WTC11 (cell line): ENCODE data around the gene KIF13A. TPM values are rescaled to one million over a fixed set of nuclear protein-coding genes. Genes with fewer than 3 reads are reported as not detected.

Source experiments
- ATAC-seq: fragments of 200-7000 bp; cut with Tn5 transposase; 2 replicates; pipeline ENCODE4 v1.10.0; 2021; ENCODE audit warnings: mild to moderate bottlenecking, moderate library complexity
- CTCF ChIA-PET: fragments of 300-600 bp; sonication (Branson Sonifier 250); formaldehyde crosslinking; loops from one replicate; lab custom pipeline; 2021; ENCODE audit warnings: antibody characterized with exemption; lab: Charles Lee
- POLR2A ChIA-PET: fragments of 350-600 bp; sonication (Branson Sonifier 250); formaldehyde crosslinking; loops from one replicate; lab custom pipeline; 2021; ENCODE audit warnings: antibody characterized with exemption; lab: Charles Lee
- DNase-seq: peaks from one replicate; pipeline ENCODE4 v3.0.0; 2021; ENCODE audit warnings: low spot score
- H3K27ac Mint-ChIP-seq: 2 replicates; pipeline ENCODE4 v1.8.0; 2021; ENCODE audit warnings: mixed read lengths
- H3K27me3 Mint-ChIP-seq: 2 replicates; pipeline ENCODE4 v1.8.0; 2021; ENCODE audit warnings: low read depth, mild to moderate bottlenecking, moderate library complexity, mixed read lengths
- H3K36me3 Mint-ChIP-seq: 2 replicates; pipeline ENCODE4 v1.8.0; 2021; ENCODE audit warnings: mixed read lengths
- H3K4me1 Mint-ChIP-seq: 2 replicates; pipeline ENCODE4 v1.8.0; 2022; ENCODE audit warnings: mixed read lengths
- H3K4me3 Mint-ChIP-seq: 2 replicates; pipeline ENCODE4 v1.8.0; 2021; ENCODE audit warnings: mild to moderate bottlenecking, moderate library complexity, mixed read lengths
- H3K9me3 Mint-ChIP-seq: 2 replicates; pipeline ENCODE4 v1.8.0; 2021; ENCODE audit warnings: mixed read lengths
- ATF1 ChIP-seq: sonication (generic); formaldehyde crosslinking; IDR thresholded peaks from 2 replicates; pipeline ENCODE4 v1.8.1; 2023; ENCODE audit warnings: mild to moderate bottlenecking, moderate library complexity, missing genetic modification reagents
- ATF6 ChIP-seq: sonication (generic); formaldehyde crosslinking; IDR thresholded peaks from 2 replicates; pipeline ENCODE4 v1.8.1; 2023; ENCODE audit warnings: mild to moderate bottlenecking, missing genetic modification reagents
- FOXK1 ChIP-seq: sonication (generic); formaldehyde crosslinking; IDR thresholded peaks from 2 replicates; pipeline ENCODE4 v1.8.0; 2022; ENCODE audit warnings: mild to moderate bottlenecking, moderate library complexity, missing genetic modification reagents
- IRF1 ChIP-seq: sonication (generic); formaldehyde crosslinking; IDR thresholded peaks from 2 replicates; pipeline ENCODE4 v1.8.0; 2023; ENCODE audit warnings: missing genetic modification reagents
- NFE2L1 ChIP-seq: sonication (generic); formaldehyde crosslinking; IDR thresholded peaks from 2 replicates; pipeline ENCODE4 v1.8.1; 2023; ENCODE audit warnings: missing genetic modification reagents
- PRDM15 ChIP-seq: sonication (generic); formaldehyde crosslinking; IDR thresholded peaks from 2 replicates; pipeline ENCODE4 v1.8.0; 2022; ENCODE audit warnings: missing genetic modification reagents
- PRRX2 ChIP-seq: fragments of 250-450 bp; sonication (Bioruptor Pico); IDR thresholded peaks from 2 replicates; pipeline ENCODE4 v1.8.0; 2021; ENCODE audit warnings: mild to moderate bottlenecking
- TEAD4 ChIP-seq: sonication (generic); formaldehyde crosslinking; IDR thresholded peaks from 2 replicates; pipeline ENCODE4 v1.8.0; 2022; ENCODE audit warnings: mild to moderate bottlenecking, missing genetic modification reagents
- ZNF263 ChIP-seq: sonication (generic); formaldehyde crosslinking; IDR thresholded peaks from 2 replicates; pipeline ENCODE4 v1.8.1; 2022; ENCODE audit warnings: low read depth, mild to moderate bottlenecking, moderate library complexity, missing genetic modification reagents
- ZNF416 ChIP-seq: fragments of 250-450 bp; sonication (Bioruptor Pico); IDR thresholded peaks from 2 replicates; pipeline ENCODE4 v1.9.0; 2021; ENCODE audit warnings: mild to moderate bottlenecking, inconsistent platforms
- ZNF423 ChIP-seq: fragments of 250-450 bp; sonication (Bioruptor Pico); IDR thresholded peaks from 2 replicates; pipeline ENCODE4 v2.1.2; 2022; ENCODE audit warnings: mild to moderate bottlenecking, moderate library complexity
- total RNA-seq: library from RNA; stranded (reverse); gene quantifications from 3 replicates; pipeline ENCODE4 v1.2.3, GENCODE V29; 2021
- TF ChIP-seq, protein P1 (sequence below): sonication (generic); formaldehyde crosslinking; IDR thresholded peaks from 2 replicates; pipeline ENCODE4 v1.8.0; 2022; ENCODE audit warnings: mild to moderate bottlenecking, missing genetic modification reagents
- TF ChIP-seq, protein P2 (sequence below): sonication (generic); formaldehyde crosslinking; IDR thresholded peaks from 2 replicates; pipeline ENCODE4 v1.8.0; 2022; ENCODE audit warnings: mild to moderate bottlenecking, missing genetic modification reagents

The KIF13A gene
- total RNA-seq, 1 experiment from 2014 or later = 32.7 TPM

DNA sequence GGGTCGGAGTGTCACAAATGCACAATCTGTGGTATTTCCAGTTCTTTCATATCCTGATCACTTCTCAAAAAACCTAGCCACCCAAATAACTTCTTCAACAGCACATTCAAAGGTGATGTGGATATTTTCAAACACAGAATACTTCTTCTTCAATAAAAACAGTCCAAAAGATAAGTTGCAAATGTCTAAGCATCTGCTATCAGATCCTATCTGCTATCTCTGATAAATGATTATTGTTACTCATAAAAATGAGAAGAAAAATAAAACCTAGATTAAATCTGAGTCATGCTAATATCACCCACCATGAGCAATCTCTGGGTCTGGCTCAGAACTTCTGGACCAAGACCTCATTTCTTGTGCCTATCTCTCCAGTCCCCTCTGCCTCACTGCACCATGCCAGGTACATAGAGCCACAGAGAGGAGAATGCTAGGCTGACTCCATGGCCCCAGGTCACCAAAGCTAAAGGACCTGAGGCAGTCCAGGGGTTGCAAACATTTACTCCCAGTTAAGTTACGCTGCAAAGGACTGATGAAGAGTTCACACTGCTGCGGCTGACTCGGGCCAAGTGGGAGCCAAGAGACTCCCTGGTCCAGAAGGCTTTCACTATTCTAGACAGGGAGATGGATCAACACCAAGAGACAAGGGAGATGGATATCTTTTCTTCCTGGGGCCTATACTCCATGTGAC lies 101.4 kb downstream of the KIF13A start (continued):
- TF ChIP-seq, protein P1, sequence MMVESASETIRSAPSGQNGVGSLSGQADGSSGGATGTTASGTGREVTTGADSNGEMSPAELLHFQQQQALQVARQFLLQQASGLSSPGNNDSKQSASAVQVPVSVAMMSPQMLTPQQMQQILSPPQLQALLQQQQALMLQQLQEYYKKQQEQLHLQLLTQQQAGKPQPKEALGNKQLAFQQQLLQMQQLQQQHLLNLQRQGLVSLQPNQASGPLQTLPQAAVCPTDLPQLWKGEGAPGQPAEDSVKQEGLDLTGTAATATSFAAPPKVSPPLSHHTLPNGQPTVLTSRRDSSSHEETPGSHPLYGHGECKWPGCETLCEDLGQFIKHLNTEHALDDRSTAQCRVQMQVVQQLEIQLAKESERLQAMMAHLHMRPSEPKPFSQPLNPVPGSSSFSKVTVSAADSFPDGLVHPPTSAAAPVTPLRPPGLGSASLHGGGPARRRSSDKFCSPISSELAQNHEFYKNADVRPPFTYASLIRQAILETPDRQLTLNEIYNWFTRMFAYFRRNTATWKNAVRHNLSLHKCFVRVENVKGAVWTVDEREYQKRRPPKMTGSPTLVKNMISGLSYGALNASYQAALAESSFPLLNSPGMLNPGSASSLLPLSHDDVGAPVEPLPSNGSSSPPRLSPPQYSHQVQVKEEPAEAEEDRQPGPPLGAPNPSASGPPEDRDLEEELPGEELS (CRISPR knock-in tag) = no peak
- TF ChIP-seq TEAD4 (CRISPR knock-in tag) (no peak), PRDM15 (CRISPR knock-in tag) (no peak), FOXK1 (no peak), ZNF416 (CRISPR knock-in tag) (no peak), ZNF423 (CRISPR knock-in tag) (no peak), IRF1 (no peak), ZNF263 (CRISPR knock-in tag) (no peak), ATF1 (CRISPR knock-in tag) (no peak)
- TF ChIP-seq, protein P2, sequence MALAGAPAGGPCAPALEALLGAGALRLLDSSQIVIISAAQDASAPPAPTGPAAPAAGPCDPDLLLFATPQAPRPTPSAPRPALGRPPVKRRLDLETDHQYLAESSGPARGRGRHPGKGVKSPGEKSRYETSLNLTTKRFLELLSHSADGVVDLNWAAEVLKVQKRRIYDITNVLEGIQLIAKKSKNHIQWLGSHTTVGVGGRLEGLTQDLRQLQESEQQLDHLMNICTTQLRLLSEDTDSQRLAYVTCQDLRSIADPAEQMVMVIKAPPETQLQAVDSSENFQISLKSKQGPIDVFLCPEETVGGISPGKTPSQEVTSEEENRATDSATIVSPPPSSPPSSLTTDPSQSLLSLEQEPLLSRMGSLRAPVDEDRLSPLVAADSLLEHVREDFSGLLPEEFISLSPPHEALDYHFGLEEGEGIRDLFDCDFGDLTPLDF = no peak

DNA sequence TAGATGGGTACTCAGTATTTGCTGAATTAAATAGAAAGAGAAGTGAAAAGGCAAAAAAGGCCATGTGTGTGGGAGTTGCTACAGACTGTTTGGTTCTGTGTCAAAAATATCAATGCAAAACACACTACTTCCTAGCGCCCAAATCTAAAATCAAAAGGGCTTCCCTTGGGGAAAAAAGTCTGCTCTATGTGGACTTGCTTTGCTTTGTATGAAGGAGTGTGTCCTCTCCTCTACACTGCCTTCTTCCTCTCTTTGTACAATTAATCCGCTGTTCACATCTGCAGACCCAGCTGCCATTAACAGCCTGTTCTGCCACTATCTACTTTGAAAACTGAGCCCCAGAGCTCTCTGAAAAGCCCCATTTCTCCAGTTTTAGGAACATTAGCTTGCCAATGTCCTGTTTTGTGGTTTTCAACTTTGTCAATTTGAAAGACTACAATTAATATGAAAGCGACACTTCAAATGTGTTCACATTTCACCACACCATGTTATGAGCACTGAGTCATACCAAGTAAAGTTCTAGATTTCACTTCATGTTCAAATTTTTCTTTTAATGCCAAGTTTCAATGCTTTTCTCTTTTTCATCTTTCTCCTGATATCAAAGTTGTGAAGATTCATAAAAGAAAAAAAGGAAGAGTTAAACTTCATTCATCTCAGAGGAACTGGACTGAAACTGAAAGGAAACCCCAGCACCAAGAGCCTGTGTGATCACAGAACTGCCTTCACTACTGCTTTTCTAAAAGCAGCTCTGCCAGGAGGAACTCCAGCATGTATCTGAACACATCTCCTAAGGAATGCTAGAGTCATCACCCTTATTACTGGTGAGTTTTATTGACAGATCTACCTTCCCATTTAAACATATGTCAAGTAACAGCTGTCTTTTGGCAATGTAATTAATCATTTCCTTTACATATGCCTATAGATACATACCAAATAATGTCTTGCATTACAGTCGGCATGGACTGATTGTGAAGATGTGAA lies 102.6 kb downstream of the KIF13A start:
- no peaks in the 10 kb centered on the region for H3K4me1 Mint-ChIP-seq
- H3K36me3 Mint-ChIP-seq = no peaks in the 10 kb centered on the region
- H3K27me3 Mint-ChIP-seq = no peaks in the 10 kb centered on the region
- no peak overlapping the region for H3K4me3 Mint-ChIP-seq
- TF ChIP-seq PRRX2 = no peak
- no peak for TF ChIP-seq NFE2L1 (CRISPR knock-in tag)
- CTCF ChIA-PET = no interaction called here
- no peak overlapping the region for H3K27ac Mint-ChIP-seq
- POLR2A ChIA-PET = no interaction called here
- ATAC-seq (no peak), DNase-seq (no peak)
- H3K9me3 Mint-ChIP-seq = no peaks in the 10 kb centered on the region

DNA sequence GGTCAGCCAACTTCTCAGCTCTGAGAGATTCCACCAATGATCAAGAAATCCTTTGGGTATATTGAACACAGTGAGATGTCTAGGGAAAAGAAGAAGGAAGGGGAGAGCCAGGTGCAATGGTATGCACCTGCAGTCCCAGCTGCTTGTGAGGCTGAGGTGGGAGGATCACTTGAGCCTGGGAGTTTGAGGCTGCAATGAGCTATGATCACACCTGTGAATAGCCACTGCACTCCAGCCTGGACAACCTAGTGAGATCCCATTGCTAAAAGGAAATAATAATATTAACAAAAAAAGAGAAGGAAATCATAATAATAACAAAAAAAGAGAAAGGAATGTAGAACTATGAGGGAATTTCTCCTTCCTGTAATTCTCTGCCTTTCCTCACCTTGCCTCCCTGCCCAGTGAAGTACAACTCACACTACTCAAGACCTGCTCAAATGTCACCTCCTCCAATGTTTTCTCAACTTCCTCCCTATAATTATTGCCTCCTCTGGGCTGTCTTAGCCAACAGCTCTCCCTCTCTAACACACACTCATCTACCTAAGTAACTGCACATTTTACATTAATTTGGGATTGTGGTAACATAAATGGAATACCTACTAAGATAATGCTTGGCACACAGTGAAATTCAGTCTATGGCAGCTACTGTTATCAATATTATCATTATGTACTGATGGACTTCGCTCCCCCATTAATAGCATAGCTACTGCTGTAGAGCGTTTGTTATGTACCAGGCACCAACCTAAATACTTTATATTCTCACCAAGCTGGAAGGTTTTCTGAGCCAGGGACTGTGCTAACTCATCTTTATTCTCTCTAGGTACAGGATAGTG lies 103.6 kb downstream of the KIF13A start:
- ATAC-seq = no peak
- DNase-seq = no peak
- no peak overlapping the region for H3K4me3 Mint-ChIP-seq
- POLR2A ChIA-PET = interaction anchor here (0.6 kb wide), 1 partner anchor 12 kb away, joined by 3 read pairs; no protein-coding TSS in a partner anchor
- TF ChIP-seq NFE2L1 (CRISPR knock-in tag) (no peak), ATF6 (no peak)
- no peaks in the 10 kb centered on the region for H3K36me3 Mint-ChIP-seq
- no peak overlapping the region for H3K27ac Mint-ChIP-seq
- H3K9me3 Mint-ChIP-seq = no peaks in the 10 kb centered on the region
- no peaks in the 10 kb centered on the region for H3K4me1 Mint-ChIP-seq
- CTCF ChIA-PET = no interaction called here
- no peaks in the 10 kb centered on the region for H3K27me3 Mint-ChIP-seq
